Central memory CD8-positive, alpha-beta T cell (primary cell): ENCODE data around the gene PBX3.

ENCODE experiments used
- ATAC-seq: fragments of 150-1000 bp; cut with Tn5 transposase; replicated peaks from 2 replicates; pipeline ENCODE4 v1.10.0; 2022; ENCODE audit warnings: mild to moderate bottlenecking, moderate FRiP score, moderate number of reproducible peaks; ENCODE audit not compliant: poor library complexity, severe bottlenecking; ENCODE audit errors: extremely low read depth
- DNase-seq, 2 donors: peaks; one replicate each; pipeline ENCODE4 v3.0.0; 2021; ENCODE audit warnings: low spot score in 2 of 2
- H3K27ac Mint-ChIP-seq: one replicate; pipeline ENCODE4 v1.8.0; 2022; ENCODE audit warnings: low read depth, mild to moderate bottlenecking, moderate library complexity, mixed read lengths
- H3K27me3 Mint-ChIP-seq: one replicate; pipeline ENCODE4 v1.8.0; 2022; ENCODE audit warnings: mixed read lengths
- H3K36me3 Mint-ChIP-seq: one replicate; pipeline ENCODE4 v1.8.0; 2022; ENCODE audit warnings: mild to moderate bottlenecking, moderate library complexity, mixed read lengths; ENCODE audit not compliant: insufficient read depth
- H3K4me1 Mint-ChIP-seq: one replicate; pipeline ENCODE4 v1.8.0; 2022; ENCODE audit warnings: mixed read lengths
- H3K4me3 Mint-ChIP-seq: one replicate; pipeline ENCODE4 v1.8.0; 2022; ENCODE audit warnings: mild to moderate bottlenecking, moderate library complexity, mixed read lengths
- H3K9me3 Mint-ChIP-seq: one replicate; pipeline ENCODE4 v1.8.0; 2022; ENCODE audit warnings: mixed read lengths

PBX3 gene

DNA sequence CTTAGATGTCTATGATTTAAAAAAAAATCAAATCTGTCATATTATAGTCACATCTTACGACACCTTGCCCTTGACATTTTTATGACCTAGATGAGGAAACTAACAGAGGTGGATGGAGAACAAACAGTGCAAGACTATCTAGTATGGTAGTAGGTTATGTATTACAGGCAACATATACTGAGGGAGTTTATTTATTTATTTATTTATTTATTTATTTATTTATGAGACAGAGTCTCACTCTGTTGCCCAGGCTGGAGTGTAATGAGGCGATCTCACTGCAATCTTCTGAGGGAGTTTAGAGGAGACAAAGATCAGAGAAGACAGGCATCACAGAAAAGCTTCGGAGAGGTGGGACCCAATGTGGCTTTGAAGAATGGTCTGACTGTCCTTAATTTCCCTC lies 4.5 kb upstream of the PBX3 start:
- H3K9me3 Mint-ChIP-seq: no peaks in the 10 kb centered on the region
- H3K27me3 Mint-ChIP-seq: peaks cover 14% of the 10 kb centered on the region
- H3K4me1 Mint-ChIP-seq: peaks cover 6% of the 10 kb centered on the region
- DNase-seq (no peak), ATAC-seq (no peak)
- no peak overlapping the region for H3K27ac Mint-ChIP-seq
- no peak overlapping the region for H3K4me3 Mint-ChIP-seq
- peaks cover 7% of the 10 kb centered on the region for H3K36me3 Mint-ChIP-seq

DNA sequence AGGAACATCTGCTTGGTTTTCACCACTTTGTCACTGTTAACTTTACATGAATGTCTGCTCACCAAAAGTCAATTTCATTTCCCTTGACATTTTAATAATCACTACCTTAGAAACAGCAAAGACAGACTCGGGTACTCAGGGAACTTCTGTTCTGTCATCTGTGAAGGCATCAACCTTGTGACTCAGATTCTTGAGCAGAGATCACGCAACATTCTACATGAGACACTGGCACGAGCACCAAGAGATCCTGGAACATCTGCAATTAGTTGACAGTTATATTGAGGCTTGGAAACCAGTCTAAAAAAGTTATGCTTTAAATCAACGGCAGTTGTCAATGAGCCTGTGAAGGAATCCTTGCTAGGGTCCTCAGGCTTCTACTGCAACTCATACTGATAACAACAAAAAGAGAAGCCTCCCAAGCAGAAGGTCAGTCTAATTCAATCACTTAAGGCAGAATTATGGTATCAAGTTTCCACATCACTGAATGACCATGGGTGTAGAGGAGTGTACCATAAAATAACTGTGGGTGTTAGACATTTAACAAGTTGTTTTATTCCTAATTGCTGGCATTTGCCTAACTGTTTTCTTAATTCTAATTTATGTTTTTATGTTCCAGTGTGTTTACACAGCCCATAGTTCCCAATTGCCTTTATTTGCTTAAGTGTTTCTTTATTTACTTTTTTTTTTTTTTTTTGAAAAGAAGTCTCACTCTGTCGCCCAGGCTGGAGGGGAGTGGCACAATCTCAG lies 3.3 kb upstream of the PBX3 start:
- Mint-ChIP-seq H3K4me1 (peaks cover 6% of the 10 kb centered on the region), H3K27ac (no peak overlapping the region), H3K4me3 (no peak overlapping the region), H3K9me3 (no peaks in the 10 kb centered on the region), H3K27me3 (peaks cover 7% of the 10 kb centered on the region), H3K36me3 (peaks cover 7% of the 10 kb centered on the region)
- ATAC-seq (no peak), DNase-seq (no peak)

DNA sequence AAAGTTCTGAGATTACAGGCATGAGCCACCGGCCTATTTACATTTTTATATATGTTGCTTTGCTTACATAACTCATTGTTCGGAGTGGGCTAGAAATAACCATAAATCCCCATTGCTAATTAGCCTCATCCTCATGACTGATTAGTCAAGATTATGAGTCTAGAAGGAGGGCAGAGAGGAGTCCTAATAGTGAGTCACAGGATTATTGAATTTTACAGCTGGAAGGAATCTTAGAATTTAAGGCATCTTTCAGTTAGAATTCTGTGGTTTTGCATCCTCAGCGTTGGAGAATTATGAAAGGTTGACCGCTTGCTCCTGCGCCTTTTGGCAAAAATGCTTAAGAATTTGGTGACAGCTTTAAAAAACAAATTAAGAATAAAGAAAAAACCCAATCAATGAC lies 2.6 kb upstream of the PBX3 start:
- H3K27me3 Mint-ChIP-seq: peaks cover 7% of the 10 kb centered on the region
- H3K9me3 Mint-ChIP-seq: no peaks in the 10 kb centered on the region
- ATAC-seq (no peak), DNase-seq (no peak)
- peak overlapping the region; percentile 99 for H3K4me3 Mint-ChIP-seq
- H3K27ac Mint-ChIP-seq: peak overlapping the region; percentile 83
- H3K4me1 Mint-ChIP-seq: peaks cover 11% of the 10 kb centered on the region
- peaks cover 7% of the 10 kb centered on the region for H3K36me3 Mint-ChIP-seq

DNA sequence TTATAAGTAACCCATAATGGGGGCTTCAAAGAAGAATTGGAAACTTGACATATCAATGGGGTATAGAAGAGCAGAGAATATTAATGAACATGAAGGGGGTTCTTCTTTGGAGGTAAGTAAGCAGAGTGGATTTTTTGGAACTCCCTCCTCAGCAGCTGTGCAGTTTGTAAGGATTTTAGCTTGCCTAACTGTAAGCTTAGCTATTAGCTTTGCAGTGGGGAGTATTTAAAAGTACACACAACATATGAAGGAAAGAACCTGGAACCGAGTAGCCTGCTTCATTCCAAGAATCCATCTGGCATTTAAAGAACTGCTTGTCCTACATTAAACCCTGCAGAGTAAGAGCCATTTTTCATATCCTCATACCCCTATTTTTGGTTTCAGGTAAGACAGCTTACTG lies 2.2 kb upstream of the PBX3 start:
- H3K4me3 Mint-ChIP-seq: peak overlapping the region; percentile 99
- H3K36me3 Mint-ChIP-seq: peaks cover 7% of the 10 kb centered on the region
- DNase-seq: no peak
- peak overlapping the region; percentile 83 for H3K27ac Mint-ChIP-seq
- H3K27me3 Mint-ChIP-seq: peaks cover 7% of the 10 kb centered on the region
- no peaks in the 10 kb centered on the region for H3K9me3 Mint-ChIP-seq
- ATAC-seq: no peak
- H3K4me1 Mint-ChIP-seq: peaks cover 12% of the 10 kb centered on the region

DNA sequence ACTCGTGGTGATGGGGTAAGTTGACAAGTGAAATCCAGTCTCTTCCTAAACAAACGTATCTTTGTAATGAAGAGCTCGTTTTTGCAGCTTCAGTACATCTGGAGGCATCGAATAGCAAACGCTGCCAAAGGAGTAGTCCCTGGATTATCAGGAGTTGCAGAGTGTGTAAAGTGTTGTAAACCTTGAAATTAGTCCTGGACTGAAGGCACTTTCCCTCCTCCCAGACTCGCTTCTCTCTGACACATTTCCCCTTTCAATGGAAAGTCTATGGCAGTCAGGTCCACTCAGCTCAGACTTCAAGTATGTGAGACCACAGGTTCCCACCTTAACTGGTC lies 1.5 kb upstream of the PBX3 start:
- H3K9me3 Mint-ChIP-seq: no peaks in the 10 kb centered on the region
- peak overlapping the region; percentile 99 for H3K4me3 Mint-ChIP-seq
- ATAC-seq (no peak), DNase-seq (peak in 1 of 2 donors; percentile 14)
- H3K4me1 Mint-ChIP-seq: peaks cover 14% of the 10 kb centered on the region
- peak overlapping the region; percentile 83 for H3K27ac Mint-ChIP-seq
- H3K27me3 Mint-ChIP-seq: peaks cover 7% of the 10 kb centered on the region
- H3K36me3 Mint-ChIP-seq: peaks cover 7% of the 10 kb centered on the region

DNA sequence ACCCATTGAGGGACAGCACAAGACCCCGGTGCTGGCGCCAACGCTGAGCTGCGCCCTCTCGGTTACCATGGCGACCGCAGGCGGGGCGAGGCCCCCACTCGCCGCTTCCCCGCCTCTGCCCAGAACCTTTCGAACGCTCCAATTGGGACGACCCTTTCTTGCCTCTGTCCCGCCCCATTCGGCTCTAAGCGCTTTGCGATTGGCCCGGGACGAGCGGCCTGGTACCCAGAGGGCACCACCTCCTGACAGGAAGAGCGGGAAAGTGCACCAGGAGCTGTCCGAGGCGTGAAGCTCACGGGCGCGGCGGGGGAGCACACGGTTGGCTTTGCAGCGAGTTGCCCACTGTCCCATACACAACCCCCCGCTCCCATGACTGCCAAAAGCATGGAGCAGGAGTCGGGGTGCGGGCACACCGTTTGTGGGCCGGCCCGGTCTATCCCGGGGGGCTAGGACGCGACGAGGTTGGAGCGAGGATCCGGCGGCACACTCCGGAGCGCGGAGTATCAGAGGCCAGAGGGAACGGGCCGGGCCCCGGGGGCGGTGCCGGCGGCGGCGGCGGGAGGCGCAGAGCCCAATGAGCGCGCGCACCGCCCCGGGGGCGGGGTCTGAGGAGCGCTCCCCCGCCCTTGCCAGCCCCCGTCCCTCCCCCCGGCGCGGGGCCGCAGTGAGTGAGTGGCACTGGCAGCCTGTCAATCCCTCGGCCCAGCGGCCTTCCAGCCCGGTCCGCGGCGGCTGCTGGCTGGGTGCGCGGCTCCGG lies 978 bp upstream of the PBX3 start:
- ATAC-seq (peak; percentile 86), DNase-seq (peak; percentile 78 to 82)
- H3K36me3 Mint-ChIP-seq: peaks cover 7% of the 10 kb centered on the region
- peaks cover 18% of the 10 kb centered on the region for H3K4me1 Mint-ChIP-seq
- peaks cover 6% of the 10 kb centered on the region for H3K27me3 Mint-ChIP-seq
- peak overlapping the region; percentile 99 for H3K4me3 Mint-ChIP-seq
- H3K27ac Mint-ChIP-seq: peak overlapping the region; percentile 83
- H3K9me3 Mint-ChIP-seq: no peaks in the 10 kb centered on the region

DNA sequence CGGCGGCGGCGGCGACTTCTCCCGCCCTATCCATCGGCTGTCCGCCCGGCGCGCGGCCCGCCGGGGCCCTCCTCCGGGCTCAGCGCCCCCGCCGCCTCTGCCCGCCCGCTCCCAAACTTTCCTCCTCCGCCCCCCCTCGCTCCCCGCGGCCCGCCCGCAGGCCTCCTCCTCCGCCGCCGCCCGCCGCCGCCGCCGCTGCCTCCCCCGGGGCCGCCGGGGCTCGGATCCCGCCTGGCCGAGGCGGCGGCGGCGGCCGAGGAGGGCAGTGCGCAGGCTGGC lies 460 bp upstream of the PBX3 start:
- Mint-ChIP-seq H3K4me3 (peak overlapping the region; percentile 99), H3K4me1 (peaks cover 18% of the 10 kb centered on the region), H3K27me3 (peaks cover 1% of the 10 kb centered on the region), H3K27ac (no peak overlapping the region), H3K9me3 (no peaks in the 10 kb centered on the region), H3K36me3 (peaks cover 7% of the 10 kb centered on the region)
- no peak for ATAC-seq
- DNase-seq: no peak

DNA sequence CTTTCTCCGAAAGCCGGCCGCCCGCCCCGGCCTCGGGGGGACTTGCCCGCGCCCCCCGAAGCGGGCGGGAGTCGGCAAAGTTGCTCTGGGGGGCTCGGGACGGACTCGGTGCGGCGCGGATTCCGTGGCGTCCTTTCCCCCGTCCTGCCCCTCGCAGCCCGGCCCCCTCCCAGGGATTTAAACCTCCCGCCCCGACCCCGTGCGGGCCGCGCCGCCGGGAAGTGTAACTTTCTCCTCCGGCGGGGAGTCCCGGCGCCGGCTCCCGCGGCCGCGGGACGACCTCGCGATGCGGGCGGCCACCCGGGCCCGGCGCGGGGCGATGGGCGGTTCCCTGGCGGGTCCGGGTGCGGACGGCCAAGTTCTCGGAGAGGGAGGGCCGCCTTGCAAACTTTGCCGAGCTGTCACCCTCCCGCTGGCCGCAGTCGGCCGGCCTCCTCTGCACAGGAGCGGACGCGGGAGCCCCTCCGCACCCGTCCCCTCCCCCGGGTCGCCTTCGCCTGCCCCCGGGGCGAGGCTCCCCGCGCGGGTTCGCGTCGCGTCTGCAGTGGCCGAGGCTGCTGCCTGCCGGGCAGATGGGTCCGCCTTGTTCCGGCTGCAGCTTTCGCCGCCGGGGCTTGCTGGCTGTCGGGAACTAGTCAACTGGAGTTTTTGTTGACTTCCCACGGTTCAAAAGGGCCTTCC lies 732 bp downstream of the PBX3 start:
- no peaks in the 10 kb centered on the region for H3K27me3 Mint-ChIP-seq
- H3K4me1 Mint-ChIP-seq: peaks cover 18% of the 10 kb centered on the region
- ATAC-seq (no peak), DNase-seq (peak; percentile 11 to 17)
- no peak overlapping the region for H3K27ac Mint-ChIP-seq
- no peaks in the 10 kb centered on the region for H3K9me3 Mint-ChIP-seq
- H3K36me3 Mint-ChIP-seq: peaks cover 7% of the 10 kb centered on the region
- peak overlapping the region; percentile 80 for H3K4me3 Mint-ChIP-seq

DNA sequence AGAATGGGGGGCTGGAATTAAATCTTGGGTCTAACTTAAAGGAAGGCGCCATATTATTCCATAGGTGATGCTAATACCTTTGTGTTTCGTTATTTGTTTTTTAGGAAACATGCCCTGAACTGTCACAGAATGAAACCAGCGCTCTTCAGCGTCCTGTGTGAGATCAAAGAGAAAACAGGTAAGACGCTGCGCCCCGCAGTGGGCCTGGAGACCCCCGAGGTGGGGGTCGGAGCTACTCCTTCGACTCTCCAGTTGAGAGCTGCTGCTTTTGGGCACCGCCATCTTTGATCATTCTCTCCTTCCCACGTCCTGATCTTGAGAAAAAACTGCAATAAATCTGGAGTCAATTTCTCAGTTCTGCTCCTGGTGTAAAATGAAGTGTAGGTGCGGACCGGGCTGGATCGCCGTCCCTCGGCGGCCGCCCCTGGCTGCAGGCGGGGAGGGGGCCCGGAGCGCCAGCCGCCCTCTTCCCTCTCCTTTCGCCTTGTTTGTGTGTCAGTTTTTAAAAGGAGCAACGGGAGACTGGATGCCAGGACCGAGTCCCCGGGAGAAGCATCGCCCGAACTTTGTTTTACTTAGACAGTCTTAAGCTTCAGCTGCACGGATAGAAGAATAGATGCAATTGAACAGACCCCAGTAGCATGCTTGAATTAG lies 1.4 kb downstream of the PBX3 start:
- Mint-ChIP-seq H3K27me3 (no peaks in the 10 kb centered on the region), H3K36me3 (peaks cover 7% of the 10 kb centered on the region), H3K4me1 (peaks cover 18% of the 10 kb centered on the region), H3K9me3 (no peaks in the 10 kb centered on the region), H3K4me3 (peak overlapping the region; percentile 80), H3K27ac (no peak overlapping the region)
- DNase-seq: no peak
- ATAC-seq: no peak

DNA sequence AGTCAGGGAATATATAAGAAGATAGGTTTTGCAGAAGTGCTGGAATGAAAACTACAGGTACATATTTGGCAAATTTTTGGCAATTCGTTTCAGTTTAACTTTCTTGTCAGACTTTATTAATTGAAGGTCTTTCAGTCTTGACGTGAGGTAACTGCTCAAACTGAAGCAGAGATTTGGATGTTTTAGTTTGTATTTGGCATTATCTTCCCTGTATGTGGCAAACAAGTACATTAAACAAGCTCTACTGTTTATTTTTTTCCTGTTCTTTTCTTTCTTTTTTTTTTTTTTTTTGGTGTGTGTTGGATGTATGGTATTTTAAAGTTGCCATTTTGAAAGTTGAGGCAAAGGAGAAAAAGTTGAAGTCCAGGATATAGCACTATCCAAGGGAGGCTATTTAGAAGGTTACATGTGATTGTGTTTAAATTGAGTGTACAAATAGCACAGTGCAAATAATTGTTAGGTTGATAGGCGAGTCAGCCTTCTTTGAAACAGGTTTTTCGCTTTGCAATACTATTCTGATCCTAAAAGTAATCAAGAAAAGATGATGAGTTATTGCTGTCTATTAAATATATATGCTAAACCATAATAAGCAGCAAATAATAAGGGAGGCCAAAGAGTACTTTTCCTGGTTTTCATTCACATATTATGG lies 2.2 kb downstream of the PBX3 start:
- H3K36me3 Mint-ChIP-seq: peaks cover 7% of the 10 kb centered on the region
- no peaks in the 10 kb centered on the region for H3K27me3 Mint-ChIP-seq
- peak overlapping the region; percentile 80 for H3K4me3 Mint-ChIP-seq
- H3K27ac Mint-ChIP-seq: no peak overlapping the region
- DNase-seq (no peak), ATAC-seq (no peak)
- no peaks in the 10 kb centered on the region for H3K9me3 Mint-ChIP-seq
- peaks cover 18% of the 10 kb centered on the region for H3K4me1 Mint-ChIP-seq

DNA sequence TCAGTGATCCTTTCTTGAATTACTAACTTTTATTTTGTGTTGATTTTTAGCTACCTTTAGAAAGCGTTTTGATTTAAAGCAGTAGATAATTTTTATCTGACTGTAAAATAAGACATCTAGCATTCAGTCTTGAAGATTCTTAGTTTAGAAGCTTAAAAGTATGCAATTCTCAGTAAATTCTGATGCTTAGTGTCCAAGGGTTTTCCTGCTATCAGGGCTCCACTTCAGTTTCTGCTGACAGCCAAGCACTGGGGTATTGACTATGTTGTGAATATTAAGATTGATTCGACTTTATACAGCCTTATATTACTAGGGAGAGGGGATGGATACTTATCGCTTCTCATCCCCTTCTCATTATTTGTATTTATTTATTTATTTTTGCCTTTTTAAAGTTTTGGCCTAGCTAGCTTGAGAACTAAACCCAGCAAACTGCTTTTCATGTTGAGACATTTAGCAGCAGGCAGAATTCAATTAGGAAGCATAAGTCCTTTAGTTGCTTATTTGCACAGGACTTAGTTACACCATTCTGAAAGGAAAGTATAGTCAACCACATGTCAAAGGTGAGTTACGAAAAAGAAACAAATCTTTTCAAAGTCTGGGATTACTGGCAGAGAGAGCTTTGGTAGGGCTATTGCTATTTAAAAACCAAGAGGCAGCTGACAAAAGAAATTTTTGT lies 2.9 kb downstream of the PBX3 start:
- Mint-ChIP-seq H3K4me3 (no peak overlapping the region), H3K36me3 (peaks cover 7% of the 10 kb centered on the region), H3K27me3 (no peaks in the 10 kb centered on the region), H3K27ac (no peak overlapping the region), H3K9me3 (no peaks in the 10 kb centered on the region), H3K4me1 (peaks cover 18% of the 10 kb centered on the region)
- ATAC-seq (no peak), DNase-seq (no peak)

DNA sequence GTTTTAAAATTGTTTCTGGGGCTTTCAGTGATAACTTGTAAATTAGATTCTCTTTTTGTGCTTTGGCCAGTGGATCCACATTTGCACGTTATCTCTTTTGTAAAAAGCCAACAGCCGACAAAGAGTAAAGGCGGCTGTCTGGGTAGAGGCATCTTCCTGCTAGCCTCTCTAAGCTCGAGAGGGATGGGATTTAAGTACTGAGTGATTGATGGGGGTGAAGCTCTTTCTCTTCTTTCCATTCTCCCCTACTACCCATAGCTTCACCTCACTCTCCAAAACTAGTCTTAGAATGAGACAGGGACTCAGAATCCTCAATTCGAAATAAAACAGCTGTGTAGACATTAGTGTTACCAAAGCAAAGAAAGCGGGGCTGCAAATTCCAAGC lies 3.4 kb downstream of the PBX3 start:
- no peak overlapping the region for H3K4me3 Mint-ChIP-seq
- no peak for ATAC-seq
- H3K27ac Mint-ChIP-seq: no peak overlapping the region
- no peaks in the 10 kb centered on the region for H3K27me3 Mint-ChIP-seq
- no peaks in the 10 kb centered on the region for H3K9me3 Mint-ChIP-seq
- H3K36me3 Mint-ChIP-seq: peaks cover 6% of the 10 kb centered on the region
- peaks cover 18% of the 10 kb centered on the region for H3K4me1 Mint-ChIP-seq
- no peak for DNase-seq
